Mucosa of gallbladder (tissue), 1 donor: Measurements from ENCODE around the gene SNAPC2. TPM values are rescaled to one million over a fixed set of nuclear protein-coding genes. Genes with fewer than 3 reads are reported as not detected.
A peak's percentile ranks its signal among the peaks of the same experiment; 100 is the strongest.
"Not testable (repeated sequence)": the region's sequence is repeated elsewhere in the genome, so short reads cannot be mapped to it uniquely, and the experiment has no call there.

ENCODE experiments used
- DNase-seq: peaks from one replicate; pipeline ENCODE4 v3.0.0-alpha.2; 2020; ENCODE audit warnings: low spot score
- total RNA-seq: library from RNA; stranded (reverse); gene quantifications from one replicate; pipeline ENCODE4 v1.2.1, GENCODE V29; 2021
- donor health status: DM: no; HTN: no; CAD: no.

The SNAPC2 gene
- total RNA-seq, 1 donor from 2014 or later, result 18.7 TPM

DNA sequence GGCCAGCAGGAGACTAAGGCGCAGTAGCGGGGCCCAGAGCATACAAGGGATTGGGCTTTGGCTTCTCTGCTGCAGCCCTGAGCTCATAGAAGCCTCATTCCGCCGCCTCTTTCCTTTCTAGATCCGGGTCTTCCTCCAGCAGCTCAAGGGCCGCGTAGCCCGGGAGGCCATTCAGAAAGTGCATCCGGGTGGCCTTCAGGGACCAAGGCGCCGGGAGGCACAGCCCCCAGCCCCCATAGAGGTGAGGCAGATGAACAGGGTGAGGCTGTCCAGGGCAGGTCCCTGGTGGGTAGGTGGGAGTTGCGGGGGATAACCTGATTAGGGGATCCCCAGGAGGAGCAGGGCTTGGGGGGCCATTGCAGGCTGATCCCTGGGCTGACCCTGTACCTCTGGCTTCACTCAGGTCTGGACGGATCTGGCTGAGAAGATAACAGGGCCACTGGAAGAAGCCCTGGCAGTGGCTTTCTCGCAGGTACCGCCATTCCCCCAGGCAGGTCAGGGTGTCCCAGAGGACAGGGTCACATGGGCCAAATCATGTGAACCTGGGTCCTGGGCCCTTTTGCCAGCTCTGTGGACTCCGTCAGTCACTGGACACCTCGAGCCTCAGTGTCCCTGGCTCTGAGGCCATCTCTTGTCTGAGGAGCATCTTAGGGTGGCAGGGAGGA is 1.3 kb downstream of the SNAPC2 start:
- no peak for DNase-seq

- DNase-seq, result no peak
These were observed 2.1 kb downstream of the SNAPC2 start for GRCh38 chr19:7921967-7922835.

- DNase-seq, result no peak
These were observed 2.7 kb downstream of the SNAPC2 start for GRCh38 chr19:7922836-7923195.

DNA sequence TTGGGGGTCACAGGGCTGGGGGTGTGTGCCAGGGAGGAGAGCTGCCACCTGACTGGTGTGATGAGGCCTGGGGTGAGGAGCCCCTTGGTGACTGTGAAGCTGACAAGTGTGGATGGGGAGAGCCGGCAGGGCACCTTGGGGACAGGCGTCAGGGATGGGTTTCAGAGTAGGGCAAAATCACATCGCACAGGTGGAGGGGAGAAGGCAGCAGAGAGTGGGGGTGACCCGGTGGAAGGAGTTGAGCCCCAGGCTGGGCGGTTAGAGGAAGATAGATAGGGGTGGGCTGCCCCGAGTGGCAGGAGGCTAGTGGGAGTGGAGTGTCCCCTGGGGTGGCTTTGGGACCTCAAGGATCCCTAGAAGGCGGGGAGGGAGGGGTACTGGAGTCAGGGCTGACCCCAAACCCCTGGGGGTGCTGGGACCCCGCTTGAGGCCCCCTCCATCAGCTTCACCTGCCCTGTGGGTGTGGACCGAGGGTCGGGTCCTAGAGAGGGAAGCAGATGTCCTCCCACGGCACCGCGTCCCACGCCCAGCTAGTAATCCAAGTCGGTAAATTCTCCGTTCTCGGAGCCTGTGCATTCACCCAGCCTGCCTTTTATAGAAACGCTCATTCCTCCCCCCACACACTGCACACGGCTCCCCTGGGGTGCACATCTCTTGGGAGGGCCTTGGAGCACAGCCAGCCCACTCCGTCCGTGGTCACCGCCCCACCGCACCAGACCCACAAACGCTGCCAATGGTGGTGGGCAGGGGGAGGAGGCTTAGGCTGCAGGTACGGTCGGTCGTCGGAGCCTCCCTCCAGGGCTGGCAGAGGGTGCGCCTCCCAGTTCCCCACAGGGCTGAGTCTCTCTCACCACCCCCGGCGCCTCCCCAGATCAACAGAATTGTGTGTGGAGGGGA is 3.4 kb downstream of the SNAPC2 start:
- DNase-seq, result no peak

GRCh38 chr19:7924241-7924640 is 4.1 kb downstream of the SNAPC2 start:
- DNase-seq, result no peak

DNA sequence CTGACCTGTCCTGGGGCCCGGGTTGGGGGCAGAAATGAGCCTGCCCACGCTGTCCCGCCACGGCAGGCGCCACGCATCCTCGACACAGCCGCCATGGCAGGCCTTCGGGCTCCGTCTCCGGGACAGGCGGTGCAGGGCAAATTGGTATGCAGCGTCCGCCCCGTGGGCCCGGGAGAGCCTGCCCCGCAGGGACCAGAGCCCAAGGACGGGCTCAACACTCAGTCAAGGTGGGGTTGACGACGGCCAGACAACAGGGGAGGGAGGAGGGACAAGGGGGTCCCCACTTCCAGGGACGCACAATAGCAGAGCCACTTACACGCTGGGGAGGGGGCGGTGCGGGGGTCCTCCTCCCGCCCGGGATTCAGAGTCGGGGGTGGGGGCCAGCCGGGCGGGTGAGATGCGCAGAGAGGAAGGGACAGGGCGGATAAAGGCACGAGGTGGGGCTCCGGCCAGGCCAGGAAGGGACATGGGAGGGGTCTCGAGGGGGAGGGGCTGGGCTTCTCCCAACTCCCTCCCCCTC is 4.6 kb downstream of the SNAPC2 start:
- DNase-seq, result no peak

DNA sequence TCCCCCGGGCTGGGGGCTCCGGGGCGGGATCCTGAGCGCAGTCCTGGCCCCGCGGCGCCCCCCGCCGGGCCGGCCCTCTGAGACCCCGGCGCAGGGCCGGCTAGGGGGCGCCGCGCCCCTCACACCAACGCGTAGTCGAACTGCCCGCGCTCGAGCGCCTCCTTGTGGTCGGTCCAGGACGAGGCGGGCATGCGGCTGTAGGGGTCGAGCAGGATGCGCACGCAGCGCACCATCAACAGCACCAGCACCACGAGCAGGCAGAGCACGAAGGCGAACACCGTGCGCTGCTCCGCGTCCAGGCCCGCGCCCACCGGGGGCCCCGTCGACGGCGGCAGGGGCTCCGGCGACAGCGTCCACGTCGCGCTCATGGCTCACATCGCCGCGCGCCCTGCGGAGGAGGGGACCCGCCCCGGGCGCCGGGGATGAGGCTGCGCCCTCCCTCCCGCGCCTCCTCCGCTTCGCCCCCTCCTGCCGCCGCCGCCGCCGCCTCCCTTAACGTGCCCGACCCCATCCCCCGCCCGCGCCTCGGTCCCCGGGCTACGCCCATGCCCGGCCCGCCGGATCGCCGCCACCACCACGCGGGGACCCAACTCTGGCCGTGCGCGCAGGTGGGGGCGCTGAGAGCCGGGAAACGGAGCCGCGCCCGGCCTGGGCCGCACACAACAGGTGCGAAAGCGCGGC is 5.2 kb downstream of the SNAPC2 start:
- DNase-seq, result peak; percentile 53

DNA sequence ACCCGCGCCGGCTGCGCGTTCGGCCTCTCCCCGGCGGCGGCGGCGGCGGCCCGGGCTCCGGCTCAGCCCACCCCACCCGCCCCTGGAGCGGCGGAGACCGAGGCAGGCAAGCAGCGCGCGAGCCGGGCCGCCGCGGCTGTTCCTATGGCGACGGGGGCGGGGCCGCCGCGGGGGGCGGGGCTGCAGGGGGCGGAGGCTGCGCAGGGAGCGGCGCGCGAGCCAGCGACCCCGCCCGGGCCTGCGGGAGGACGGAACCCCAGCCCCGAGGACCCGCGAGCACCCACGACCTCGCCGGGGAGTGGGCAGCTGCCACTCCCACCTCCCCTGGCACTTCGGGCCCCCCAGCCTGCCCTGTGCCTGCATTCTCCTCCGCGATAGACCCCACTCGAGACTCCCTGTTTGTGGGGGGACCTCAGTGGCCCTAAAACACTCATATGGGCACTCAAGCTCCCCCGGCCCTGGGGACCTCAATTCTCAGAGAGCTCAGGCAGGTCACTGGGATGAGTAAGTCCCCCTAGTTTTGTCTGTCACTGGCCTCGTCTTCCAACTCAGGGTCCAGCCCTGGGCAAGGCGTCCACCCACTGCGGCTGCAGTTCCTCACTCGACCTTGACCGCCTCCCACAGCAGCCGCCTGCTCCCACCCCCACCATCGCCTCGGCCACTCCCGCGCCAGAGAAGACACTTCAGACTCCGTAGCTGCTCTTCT is 6.0 kb downstream of the SNAPC2 start, which contains the start of gene CTXN1:
Gene CTXN1, minus strand, starts transcription at position 115 of the 706 bp plus-strand sequence. CDS start 597 bp downstream, outside the sequence.
- DNase-seq, result peak; percentile 60

GRCh38 chr19:7926727-7927604 is 6.8 kb downstream of the SNAPC2 start:
- no peak for DNase-seq

DNA sequence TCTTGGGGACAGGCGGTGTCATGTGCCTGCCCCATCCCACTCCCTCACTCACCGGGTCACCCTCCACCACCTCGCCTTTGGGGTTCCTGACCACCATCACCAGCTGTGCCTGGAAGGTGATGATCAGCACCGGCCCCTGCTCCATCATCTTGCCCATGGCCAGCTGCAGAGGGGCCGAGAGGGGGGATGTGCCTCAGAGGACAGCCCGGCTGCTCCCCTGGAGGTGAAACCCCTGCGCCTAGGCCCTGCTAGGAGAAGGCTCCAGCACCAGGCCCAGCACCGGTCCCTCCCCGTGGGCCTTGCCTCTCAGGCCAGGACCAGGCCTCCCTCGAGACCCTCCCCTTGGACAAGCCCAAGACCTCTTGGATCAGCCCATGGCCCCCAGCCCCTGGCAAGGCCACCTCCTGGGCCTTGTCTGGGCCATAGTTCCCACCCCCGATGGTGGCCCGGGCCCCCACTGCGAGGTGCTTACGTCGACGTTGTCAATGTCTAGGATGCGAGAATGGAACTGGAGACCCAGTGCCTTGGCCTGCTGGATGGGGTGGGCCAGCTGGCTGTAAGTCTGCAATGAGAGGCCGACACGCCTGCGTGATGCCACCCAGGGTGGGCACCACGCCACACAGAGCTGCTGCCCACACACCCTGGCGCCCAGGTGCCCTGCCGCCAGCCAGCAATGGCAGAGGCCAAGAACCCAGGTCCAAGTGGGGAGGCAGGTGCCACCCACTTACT is 7.6 kb downstream of the SNAPC2 start:
- DNase-seq, result no peak

GRCh38 chr19:7928334-7928706 is 8.2 kb downstream of the SNAPC2 start:
- no peak for DNase-seq

DNA sequence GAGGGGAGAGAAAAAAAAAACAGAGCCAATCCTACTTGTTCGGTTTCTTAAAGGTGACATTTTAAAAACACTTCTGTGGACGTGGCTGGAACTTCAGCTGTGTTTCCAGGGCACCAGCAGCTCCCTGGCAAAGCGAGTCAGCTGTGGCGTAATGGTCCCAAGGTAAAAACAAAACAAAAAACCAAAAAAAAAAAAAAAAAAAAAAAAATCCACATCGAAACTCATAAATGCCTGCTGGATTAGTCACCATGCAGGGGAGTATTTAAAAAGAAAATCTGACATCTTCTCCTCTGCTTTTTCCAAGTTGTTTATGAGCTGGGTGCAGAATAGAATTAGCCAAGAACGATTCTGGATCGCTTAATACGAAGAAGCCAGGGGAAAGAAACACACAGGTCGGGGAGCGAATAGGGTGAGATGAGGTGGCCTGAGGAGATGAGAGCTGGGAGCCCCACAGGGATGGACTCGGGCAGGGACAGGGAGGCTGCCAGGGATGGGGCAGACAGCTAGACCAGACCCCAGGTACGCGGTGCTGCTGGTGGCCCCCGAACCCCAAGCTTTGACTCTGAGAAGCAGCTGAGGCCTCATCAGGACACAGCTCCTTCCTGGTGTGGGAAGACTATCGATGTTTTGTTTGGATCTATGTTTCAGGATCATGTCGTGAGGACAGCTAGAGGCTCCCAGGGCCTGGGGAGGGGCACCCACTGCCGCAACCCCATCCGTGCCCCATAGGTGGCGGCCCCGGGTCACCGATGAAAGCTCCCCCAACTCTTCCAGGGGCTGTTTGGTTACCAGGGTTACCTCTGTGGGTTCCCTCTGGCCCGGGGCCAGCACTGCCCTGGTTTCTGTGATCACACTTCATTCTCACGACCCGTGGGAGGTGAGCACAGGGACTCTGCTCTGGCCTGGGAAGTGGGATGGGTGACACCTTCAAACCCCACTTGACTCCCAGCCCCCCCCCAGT is 8.9 kb downstream of the SNAPC2 start:
- no peak for DNase-seq

DNA sequence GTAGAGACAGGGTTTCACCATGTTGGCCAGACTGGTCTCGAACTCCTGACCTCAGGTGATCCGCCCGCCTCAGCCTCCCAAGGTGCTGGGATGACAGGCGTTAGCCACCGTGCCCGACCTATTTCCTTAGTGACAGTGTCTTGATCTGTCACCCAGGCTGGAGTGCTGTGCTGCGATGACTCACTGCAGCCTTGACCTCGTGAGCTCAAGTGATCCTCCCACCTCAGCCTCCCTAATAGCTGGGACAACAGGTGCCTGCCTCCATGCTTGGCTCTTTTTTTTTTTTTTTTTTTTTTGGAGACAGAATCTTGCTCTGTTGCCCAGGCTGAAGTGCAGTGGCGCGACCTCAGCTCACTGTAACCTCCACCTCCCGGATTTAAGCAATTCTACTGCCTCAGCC is 9.9 kb downstream of the SNAPC2 start:
- DNase-seq, result not testable (repeated sequence)

DNA sequence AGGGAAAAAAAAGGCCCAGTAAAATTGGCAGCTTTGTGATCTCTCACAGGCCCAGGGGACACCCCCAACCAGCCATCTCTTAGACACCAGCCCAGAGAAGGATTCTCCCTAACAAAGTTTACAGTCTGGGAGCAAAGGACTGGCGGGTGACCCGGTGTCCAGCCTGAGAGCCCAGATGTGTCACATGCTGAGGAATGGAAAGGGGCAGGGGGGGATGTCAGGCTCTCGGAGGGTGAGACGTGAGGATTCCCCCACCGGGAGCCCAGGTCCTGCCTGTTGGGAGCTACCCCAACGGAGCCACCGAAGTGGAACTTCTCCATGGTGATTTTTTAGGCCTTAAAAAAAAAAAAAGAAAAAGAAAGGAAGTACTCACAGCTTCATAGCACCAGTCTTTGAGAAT is 10.6 kb downstream of the SNAPC2 start:
- DNase-seq, result no peak

DNA sequence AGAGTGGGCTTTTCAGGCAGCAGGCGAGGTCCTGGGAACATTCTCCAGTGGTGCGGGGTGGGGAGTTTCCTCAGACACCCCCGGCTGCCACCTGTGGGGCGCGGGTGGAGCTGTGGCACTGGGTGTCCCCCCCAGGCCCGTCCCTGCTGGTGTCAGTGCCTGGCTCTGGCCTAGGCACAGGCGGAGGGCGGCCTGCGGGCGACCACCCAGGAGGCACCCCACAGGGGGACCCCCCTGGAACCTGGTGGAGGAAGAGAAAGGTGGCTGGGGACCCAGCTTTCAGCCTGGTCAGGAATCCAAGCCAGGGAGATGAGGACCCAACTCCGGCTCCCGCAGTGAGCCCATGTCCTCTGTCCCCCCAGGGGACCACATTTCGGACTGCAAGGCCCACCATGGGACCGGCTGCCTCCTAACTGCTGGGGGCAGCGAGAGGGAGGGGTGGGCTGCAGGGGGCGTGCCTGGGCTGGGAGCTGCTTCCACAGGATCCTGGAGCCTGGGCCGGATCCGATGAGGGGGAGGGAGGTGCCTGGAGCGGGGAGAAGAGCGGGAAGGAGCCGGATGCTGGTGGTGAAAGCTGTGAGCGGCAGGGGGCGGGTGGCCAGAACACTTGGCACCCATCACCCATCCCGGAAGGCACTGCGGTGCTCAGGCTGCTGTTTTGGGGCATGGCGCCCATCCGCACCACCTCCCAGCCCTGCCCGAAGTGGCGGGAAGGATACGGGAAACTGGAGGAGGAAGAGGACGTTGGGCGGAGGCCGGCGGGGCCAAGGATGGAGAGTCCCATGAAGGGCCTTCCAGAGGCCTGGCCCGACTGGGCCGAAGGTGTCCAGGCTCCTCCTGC is 11.3 kb downstream of the SNAPC2 start:
- DNase-seq, result no peak

GRCh38 chr19:7932276-7932929 is 12.3 kb downstream of the SNAPC2 start:
- no peak for DNase-seq
